ENCODE results near the gene SHF.

Gene SHF

DNA sequence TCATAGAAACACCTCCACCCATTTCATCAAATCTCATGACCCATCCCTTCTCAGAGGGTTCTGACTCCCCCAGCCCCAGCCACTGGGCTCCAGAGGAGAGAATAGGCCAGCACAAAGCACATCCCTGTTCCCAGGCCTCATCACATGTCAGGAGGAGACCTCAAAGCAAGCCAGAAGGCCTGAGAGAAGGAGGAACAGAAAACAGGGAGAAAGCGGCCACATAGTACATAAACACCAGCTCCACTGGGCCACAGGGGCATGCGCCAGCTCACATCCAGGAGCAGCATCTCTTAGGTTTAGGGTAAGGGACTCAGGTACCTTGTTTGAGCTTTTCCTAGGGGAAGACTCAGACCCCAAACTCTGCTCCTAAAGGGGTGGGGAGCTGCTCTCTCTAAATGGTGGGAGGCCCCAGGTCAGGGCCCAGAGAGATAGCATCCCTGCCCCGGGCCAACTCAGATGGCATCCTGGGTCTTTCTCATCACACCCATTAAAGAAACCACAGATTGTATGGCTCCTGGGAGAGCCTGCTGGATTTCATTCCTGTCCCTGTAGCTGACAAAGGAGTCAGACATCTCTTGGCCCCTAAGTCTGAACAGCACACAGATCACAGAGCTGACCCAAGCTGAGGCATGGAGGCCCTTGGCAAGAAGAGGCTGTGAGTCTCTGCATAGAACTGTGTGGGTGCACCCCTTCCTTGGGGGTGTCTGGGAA is 2.5 kb downstream of the SHF start:
- Histone ChIP-seq H3K36me3 (ENCODE audit: control insufficient read depth in 2 of 2, insufficient read depth in 1 of 2, low read length in 2 of 2) (no peaks in the 10 kb centered on the region), H3K9me3 (ENCODE audit: control insufficient read depth, insufficient read depth, low read depth, low read length) (no peaks in the 10 kb centered on the region), H3K4me1 (ENCODE audit: control insufficient read depth, insufficient read depth, low read length) (no peaks in the 10 kb centered on the region; the same call in 1 of the 2 replicates), H3K27ac (ENCODE audit: extremely low read depth, low read depth, low read length) (no peak overlapping the region), H3K4me3 (ENCODE audit: low read depth, low read length) (no peak overlapping the region)
- no peak for TF ChIP-seq ZFP37 (tag by site-specific recombination; IDR thresholded peaks at IDR 0.05)
- TF ChIP-seq, protein P1, sequence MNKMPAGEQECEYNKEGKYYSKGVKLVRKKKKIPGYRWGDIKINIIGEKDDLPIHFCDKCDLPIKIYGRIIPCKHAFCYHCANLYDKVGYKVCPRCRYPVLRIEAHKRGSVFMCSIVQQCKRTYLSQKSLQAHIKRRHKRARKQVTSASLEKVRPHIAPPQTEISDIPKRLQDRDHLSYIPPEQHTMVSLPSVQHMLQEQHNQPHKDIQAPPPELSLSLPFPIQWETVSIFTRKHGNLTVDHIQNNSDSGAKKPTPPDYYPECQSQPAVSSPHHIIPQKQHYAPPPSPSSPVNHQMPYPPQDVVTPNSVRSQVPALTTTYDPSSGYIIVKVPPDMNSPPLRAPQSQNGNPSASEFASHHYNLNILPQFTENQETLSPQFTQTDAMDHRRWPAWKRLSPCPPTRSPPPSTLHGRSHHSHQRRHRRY (tag by site-specific recombination; IDR thresholded peaks at IDR 0.05), result no peak
- TF ChIP-seq ZBTB1 (tag by site-specific recombination; IDR thresholded peaks at IDR 0.05), result no peak
- TF ChIP-seq BCL6B (tag by site-specific recombination; IDR thresholded peaks at IDR 0.05), result no peak
- no peak for TF ChIP-seq OSR2 (tag by site-specific recombination; IDR thresholded peaks at IDR 0.05)
- TF ChIP-seq, protein P2, sequence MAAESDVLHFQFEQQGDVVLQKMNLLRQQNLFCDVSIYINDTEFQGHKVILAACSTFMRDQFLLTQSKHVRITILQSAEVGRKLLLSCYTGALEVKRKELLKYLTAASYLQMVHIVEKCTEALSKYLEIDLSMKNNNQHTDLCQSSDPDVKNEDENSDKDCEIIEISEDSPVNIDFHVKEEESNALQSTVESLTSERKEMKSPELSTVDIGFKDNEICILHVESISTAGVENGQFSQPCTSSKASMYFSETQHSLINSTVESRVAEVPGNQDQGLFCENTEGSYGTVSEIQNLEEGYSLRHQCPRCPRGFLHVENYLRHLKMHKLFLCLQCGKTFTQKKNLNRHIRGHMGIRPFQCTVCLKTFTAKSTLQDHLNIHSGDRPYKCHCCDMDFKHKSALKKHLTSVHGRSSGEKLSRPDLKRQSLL (tag by site-specific recombination; IDR thresholded peaks at IDR 0.05), result no peak
- TF ChIP-seq ZNF629 (tag by site-specific recombination; IDR thresholded peaks at IDR 0.05), result no peak
- TF ChIP-seq GLIS2 (tag by site-specific recombination; IDR thresholded peaks at IDR 0.05), result no peak
- no peak for TF ChIP-seq ELK4 (IDR thresholded peaks at IDR 0.05; ENCODE audit: borderline replicate concordance, low read depth, low read length)
- TF ChIP-seq ZNF76 (tag by site-specific recombination; IDR thresholded peaks at IDR 0.05; ENCODE audit: borderline replicate concordance, low read depth), result no peak
- no peak for TF ChIP-seq ZNF223 (tag by site-specific recombination; IDR thresholded peaks at IDR 0.05)
- TF ChIP-seq YY2 (tag by site-specific recombination; IDR thresholded peaks at IDR 0.05), result no peak
- TF ChIP-seq ZNF239 (tag by site-specific recombination; IDR thresholded peaks at IDR 0.05), result no peak
- no peak for TF ChIP-seq ZSCAN23 (tag by site-specific recombination; IDR thresholded peaks at IDR 0.05)
- CTCF ChIA-PET, result interaction anchor here (0.9 to 1.3 kb wide), 2 partner anchors 13 to 22 kb away, joined by 4 to 6 read pairs; no protein-coding TSS in a partner anchor
- POLR2A ChIA-PET, result interaction anchor here (1.5 kb wide), 1 partner anchor 16 kb away, joined by 5 read pairs; no protein-coding TSS in a partner anchor

- H3K4me3 ChIP-seq (ENCODE audit: low read depth, low read length), result no peak overlapping the region
- TF ChIP-seq ZNF157 (tag by site-specific recombination; IDR thresholded peaks at IDR 0.05) (no peak), ZNF510 (tag by site-specific recombination; IDR thresholded peaks at IDR 0.05; ENCODE audit: insufficient replicate concordance) (no peak), ZNF580 (tag by site-specific recombination; IDR thresholded peaks at IDR 0.05) (no peak), ZNF423 (tag by site-specific recombination; IDR thresholded peaks at IDR 0.05) (no peak), ZNF433 (tag by site-specific recombination; IDR thresholded peaks at IDR 0.05; ENCODE audit: low read depth) (no peak), ZNF776 (tag by site-specific recombination; IDR thresholded peaks at IDR 0.05; ENCODE audit: borderline replicate concordance) (no peak), ZNF670 (tag by site-specific recombination; IDR thresholded peaks at IDR 0.05; ENCODE audit: low read depth) (no peak), KLF16 (tag by site-specific recombination; IDR thresholded peaks at IDR 0.05) (no peak)
- TF ChIP-seq, protein P3, sequence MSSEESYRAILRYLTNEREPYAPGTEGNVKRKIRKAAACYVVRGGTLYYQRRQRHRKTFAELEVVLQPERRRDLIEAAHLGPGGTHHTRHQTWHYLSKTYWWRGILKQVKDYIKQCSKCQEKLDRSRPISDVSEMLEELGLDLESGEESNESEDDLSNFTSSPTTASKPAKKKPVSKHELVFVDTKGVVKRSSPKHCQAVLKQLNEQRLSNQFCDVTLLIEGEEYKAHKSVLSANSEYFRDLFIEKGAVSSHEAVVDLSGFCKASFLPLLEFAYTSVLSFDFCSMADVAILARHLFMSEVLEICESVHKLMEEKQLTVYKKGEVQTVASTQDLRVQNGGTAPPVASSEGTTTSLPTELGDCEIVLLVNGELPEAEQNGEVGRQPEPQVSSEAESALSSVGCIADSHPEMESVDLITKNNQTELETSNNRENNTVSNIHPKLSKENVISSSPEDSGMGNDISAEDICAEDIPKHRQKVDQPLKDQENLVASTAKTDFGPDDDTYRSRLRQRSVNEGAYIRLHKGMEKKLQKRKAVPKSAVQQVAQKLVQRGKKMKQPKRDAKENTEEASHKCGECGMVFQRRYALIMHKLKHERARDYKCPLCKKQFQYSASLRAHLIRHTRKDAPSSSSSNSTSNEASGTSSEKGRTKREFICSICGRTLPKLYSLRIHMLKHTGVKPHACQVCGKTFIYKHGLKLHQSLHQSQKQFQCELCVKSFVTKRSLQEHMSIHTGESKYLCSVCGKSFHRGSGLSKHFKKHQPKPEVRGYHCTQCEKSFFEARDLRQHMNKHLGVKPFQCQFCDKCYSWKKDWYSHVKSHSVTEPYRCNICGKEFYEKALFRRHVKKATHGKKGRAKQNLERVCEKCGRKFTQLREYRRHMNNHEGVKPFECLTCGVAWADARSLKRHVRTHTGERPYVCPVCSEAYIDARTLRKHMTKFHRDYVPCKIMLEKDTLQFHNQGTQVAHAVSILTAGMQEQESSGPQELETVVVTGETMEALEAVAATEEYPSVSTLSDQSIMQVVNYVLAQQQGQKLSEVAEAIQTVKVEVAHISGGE (tag by site-specific recombination; conservative IDR thresholded peaks at IDR 0.05; ENCODE audit: low read depth), result no peak
These were observed 3.2 kb downstream of the SHF start for GRCh38 chr15:45184562-45185041.

More at GRCh38 chr15:45184562-45185041, 3.2 kb downstream of the SHF start:
- CTCF ChIA-PET, result interaction anchor here (0.7 to 1.1 kb wide), 3 partner anchors 14 to 21 kb away, joined by 3 to 6 read pairs (median 4); no protein-coding TSS in a partner anchor
- H3K27ac ChIP-seq (ENCODE audit: extremely low read depth, low read depth, low read length), result no peak overlapping the region
- no peaks in the 10 kb centered on the region for H3K36me3 ChIP-seq (ENCODE audit: control insufficient read depth in 2 of 2, insufficient read depth in 1 of 2, low read length in 2 of 2)
- H3K4me1 ChIP-seq (ENCODE audit: control insufficient read depth, insufficient read depth, low read length), result no peaks in the 10 kb centered on the region; the same call in 1 of the 2 replicates
- no peaks in the 10 kb centered on the region for H3K9me3 ChIP-seq (ENCODE audit: control insufficient read depth, insufficient read depth, low read depth, low read length)
- POLR2A ChIA-PET, result no interaction called here
